Smooth muscle cell (in vitro differentiated cells): ENCODE measurements around the gene TMEM250. TPM values are rescaled to one million over a fixed set of nuclear protein-coding genes. Genes with fewer than 3 reads are reported as not detected.

ENCODE experiments used
- DNase-seq: peaks from one replicate; lab custom pipeline; 2025; ENCODE audit not compliant: unreplicated experiment; lab: John Stamatoyannopoulos, UW
- H2AFZ ChIP-seq: fragments of 200-600 bp; sonication (generic); 2 replicates; pipeline ENCODE4 v1.6.0; 2016; ENCODE audit warnings: antibody characterized with exemption, low read depth, mild to moderate bottlenecking
- H3F3A ChIP-seq: fragments of 200-600 bp; sonication (generic); 2 replicates; pipeline ENCODE4 v1.6.0; 2017; ENCODE audit warnings: antibody characterized with exemption, low read depth
- H3K27ac ChIP-seq: fragments of 200-600 bp; sonication (generic); 2 replicates; pipeline ENCODE4 v1.5.1; 2016; ENCODE audit warnings: low read depth, mild to moderate bottlenecking
- H3K27me3 ChIP-seq: fragments of 200-600 bp; sonication (generic); 2 replicates; pipeline ENCODE4 v1.6.1; 2016; ENCODE audit warnings: low read depth, mild to moderate bottlenecking
- H3K36me3 ChIP-seq: fragments of 200-600 bp; sonication (generic); 2 replicates; pipeline ENCODE4 v1.5.1; 2016; ENCODE audit warnings: low read depth
- H3K4me1 ChIP-seq: fragments of 200-600 bp; sonication (generic); 2 replicates; pipeline ENCODE4 v1.5.1; 2016; ENCODE audit warnings: low read depth
- H3K4me2 ChIP-seq: fragments of 200-600 bp; sonication (generic); 2 replicates; pipeline ENCODE4 v1.6.0; 2016; ENCODE audit warnings: mild to moderate bottlenecking
- H3K4me3 ChIP-seq: fragments of 200-600 bp; sonication (generic); 2 replicates; pipeline ENCODE4 v1.5.1; 2016; ENCODE audit warnings: mild to moderate bottlenecking
- H3K79me2 ChIP-seq: fragments of 200-600 bp; sonication (generic); 2 replicates; pipeline ENCODE4 v1.6.0; 2016; ENCODE audit warnings: low read depth, mild to moderate bottlenecking
- H3K9ac ChIP-seq: fragments of 200-600 bp; sonication (generic); 2 replicates; pipeline ENCODE4 v1.6.0; 2016; ENCODE audit warnings: low read depth
- H3K9me3 ChIP-seq: fragments of 200-600 bp; sonication (generic); replicated peaks from 2 replicates; pipeline ENCODE4 v1.5.1; 2016; ENCODE audit warnings: low read depth
- H4K20me1 ChIP-seq: fragments of 200-600 bp; sonication (generic); 2 replicates; pipeline ENCODE4 v1.6.0; 2016; ENCODE audit warnings: low read depth
- CTCF ChIP-seq: fragments of 200-600 bp; sonication (generic); IDR thresholded peaks from 2 replicates; pipeline ENCODE4 v1.5.1; 2017; ENCODE audit warnings: borderline replicate concordance, mild to moderate bottlenecking, antibody characterized with exemption; ENCODE audit not compliant: insufficient read depth, poor library complexity, severe bottlenecking
- WGBS: methylation state at CpG from one replicate; pipeline ENCODE4 v1.1.7; 2016; ENCODE audit warnings: low lambda C conversion rate; 5-methylcytosine and 5-hydroxymethylcytosine counted together
- polyA plus RNA-seq: library from polyadenylated mRNA; unstranded; fragments of >200 nt; fragmentation: Nextera tagmentation; extraction: Ambion mirVana; gene quantifications from 2 replicates; pipeline ENCODE4 v1.2.1, GENCODE V29; 2016
- total RNA-seq: library from RNA; depleted of rRNA; stranded (reverse); fragments of >200 nt; gene quantifications from 2 replicates; pipeline ENCODE4 v1.2.3, GENCODE V29; 2014

TMEM250 gene
- total and polyA plus RNA-seq, 2 experiments from 2014 or later: 26.7 to 38.2 TPM

GRCh38 chr9:136088939-136089696 lies 29.6 kb downstream of the TMEM250 start:
- peaks cover 100% of the 10 kb centered on the region for H4K20me1 ChIP-seq
- DNase-seq: no peak
- H2AFZ ChIP-seq: no peak overlapping the region
- TF ChIP-seq CTCF: no peak
- no peaks in the 10 kb centered on the region for H3K9me3 ChIP-seq
- H3F3A ChIP-seq: no peaks in the 10 kb centered on the region
- no peak overlapping the region for H3K4me2 ChIP-seq
- WGBS: 82% methylated on average over 22 of the region's 22 CpGs
- H3K27ac ChIP-seq: no peak overlapping the region
- H3K27me3 ChIP-seq: no peaks in the 10 kb centered on the region
- no peaks in the 10 kb centered on the region for H3K36me3 ChIP-seq
- peaks cover 16% of the 10 kb centered on the region for H3K4me1 ChIP-seq
- H3K9ac ChIP-seq: no peak overlapping the region
- H3K79me2 ChIP-seq: peaks cover 99% of the 10 kb centered on the region
- H3K4me3 ChIP-seq: no peak overlapping the region

GRCh38 chr9:136088481-136088938 lies 30.2 kb downstream of the TMEM250 start:
- Histone ChIP-seq H3K36me3 (no peaks in the 10 kb centered on the region), H3K4me3 (no peak overlapping the region), H3K4me2 (no peak overlapping the region), H4K20me1 (peaks cover 100% of the 10 kb centered on the region), H3K79me2 (peaks cover 99% of the 10 kb centered on the region), H3F3A (no peaks in the 10 kb centered on the region), H3K27me3 (no peaks in the 10 kb centered on the region), H3K4me1 (peaks cover 16% of the 10 kb centered on the region), H2AFZ (no peak overlapping the region), H3K9me3 (no peaks in the 10 kb centered on the region), H3K27ac (no peak overlapping the region), H3K9ac (no peak overlapping the region)
- no peak for TF ChIP-seq CTCF
- 89% methylated on average over 15 of the region's 15 CpGs for WGBS
- no peak for DNase-seq

GRCh38 chr9:136087741-136088480 lies 30.8 kb downstream of the TMEM250 start:
- Histone ChIP-seq H3K4me3 (no peak overlapping the region), H3K36me3 (no peaks in the 10 kb centered on the region), H3K9me3 (no peaks in the 10 kb centered on the region), H3F3A (no peaks in the 10 kb centered on the region), H3K27ac (no peak overlapping the region), H3K79me2 (peaks cover 99% of the 10 kb centered on the region), H3K9ac (no peak overlapping the region), H3K4me1 (peaks cover 16% of the 10 kb centered on the region), H3K27me3 (no peaks in the 10 kb centered on the region), H2AFZ (no peak overlapping the region), H3K4me2 (no peak overlapping the region), H4K20me1 (peaks cover 100% of the 10 kb centered on the region)
- no peak for DNase-seq
- WGBS: 85% methylated on average over 24 of the region's 24 CpGs
- TF ChIP-seq CTCF: no peak
